HuH-7.5 (cell line): ENCODE results near the gene OLFML1.

ENCODE experiments used
- DNase-seq: peaks from one replicate; pipeline ENCODE4 v3.0.0; 2011; ENCODE audit warnings: low spot score

OLFML1 gene

GRCh38 chr11:7480113-7480512 lies 5.2 kb upstream of the OLFML1 start:
- no peak for DNase-seq

GRCh38 chr11:7484131-7484530 lies 1.2 kb upstream of the OLFML1 start:
- DNase-seq = no peak

GRCh38 chr11:7484645-7485044 lies 661 bp upstream of the OLFML1 start:
- DNase-seq = no peak

GRCh38 chr11:7486098-7486780 lies 933 bp downstream of the OLFML1 start:
- no peak for DNase-seq

GRCh38 chr11:7486781-7487140 lies 1.5 kb downstream of the OLFML1 start:
- no peak for DNase-seq

GRCh38 chr11:7487360-7487759 lies 2.1 kb downstream of the OLFML1 start:
- no peak for DNase-seq

GRCh38 chr11:7488681-7489080 lies 3.4 kb downstream of the OLFML1 start:
- DNase-seq = no peak

- no peak for DNase-seq
Observed at GRCh38 chr11:7489376-7489775, 4.1 kb downstream of the OLFML1 start.

- no peak for DNase-seq
Observed at GRCh38 chr11:7490054-7490453, 4.7 kb downstream of the OLFML1 start.

- DNase-seq = no peak
Observed at GRCh38 chr11:7490535-7490934, 5.2 kb downstream of the OLFML1 start.

- no peak for DNase-seq
Observed at GRCh38 chr11:7492253-7492652, 6.9 kb downstream of the OLFML1 start.

- no peak for DNase-seq
Observed at GRCh38 chr11:7493670-7494069, 8.4 kb downstream of the OLFML1 start.

- DNase-seq = no peak
Observed at GRCh38 chr11:7494086-7494745, 8.9 kb downstream of the OLFML1 start.

- no peak for DNase-seq
Observed at GRCh38 chr11:7495882-7496551, 10.7 kb downstream of the OLFML1 start.

- DNase-seq = no peak
Observed at GRCh38 chr11:7498193-7498592, 12.9 kb downstream of the OLFML1 start.

- no peak for DNase-seq
Observed at GRCh38 chr11:7499081-7499480, 13.8 kb downstream of the OLFML1 start.

GRCh38 chr11:7500251-7500650 lies 14.9 kb downstream of the OLFML1 start:
- DNase-seq = no peak

- no peak for DNase-seq
Observed at GRCh38 chr11:7501251-7501650, 15.9 kb downstream of the OLFML1 start.

- no peak for DNase-seq
Observed at GRCh38 chr11:7501894-7502293, 16.6 kb downstream of the OLFML1 start.

- DNase-seq = no peak
Observed at GRCh38 chr11:7506243-7506642, 20.9 kb downstream of the OLFML1 start.

- DNase-seq = no peak
Observed at GRCh38 chr11:7508087-7508486, 22.8 kb downstream of the OLFML1 start.

- DNase-seq = no peak
Observed at GRCh38 chr11:7509966-7510365, 24.7 kb downstream of the OLFML1 start.

- DNase-seq = no peak
Observed at GRCh38 chr11:7511401-7511800, 26.1 kb downstream of the OLFML1 start.
